ENCODE data around the gene TPK1.

TPK1 gene

DNA sequence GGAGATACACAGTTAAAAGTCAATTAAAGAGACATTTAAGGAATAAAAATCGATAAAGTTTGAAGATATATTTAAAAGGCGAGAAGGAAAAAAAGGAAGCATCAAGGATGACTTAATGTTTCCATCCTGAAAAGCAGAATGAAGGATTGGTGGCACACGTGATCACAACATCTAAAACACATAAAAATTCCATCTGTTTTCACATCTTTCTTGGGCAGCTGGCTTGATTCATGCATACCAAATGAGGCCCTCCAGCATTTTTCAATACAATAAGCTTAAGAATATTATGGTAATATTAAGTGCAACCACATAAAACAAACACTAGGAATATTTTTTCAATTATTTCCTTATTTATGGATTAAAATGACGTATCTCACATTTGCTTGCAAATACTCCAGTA lies 112.6 kb downstream of the TPK1 start:
- DNase-seq (ENCODE audit: low read depth in 2 of 2) = no peak

DNA sequence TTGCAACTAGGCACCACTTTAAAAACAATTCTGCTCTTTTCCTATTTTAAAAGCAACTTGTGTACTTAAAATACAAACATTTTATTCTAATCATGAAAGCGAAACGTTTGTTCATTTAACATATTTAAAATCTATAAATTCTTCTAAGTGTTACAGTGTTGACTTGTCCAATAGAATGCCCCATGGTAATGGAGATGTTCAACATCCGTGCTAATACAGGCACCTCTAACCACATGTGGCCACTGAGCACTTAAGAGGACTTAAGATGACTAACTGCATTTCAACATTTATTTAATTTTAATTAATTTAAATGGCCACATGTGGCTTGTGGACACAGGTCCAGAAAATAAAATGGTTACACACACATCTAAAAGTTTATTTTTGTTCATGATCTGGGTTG lies 115.1 kb downstream of the TPK1 start:
- DNase-seq (ENCODE audit: low read depth in 2 of 2) = no peak

DNA sequence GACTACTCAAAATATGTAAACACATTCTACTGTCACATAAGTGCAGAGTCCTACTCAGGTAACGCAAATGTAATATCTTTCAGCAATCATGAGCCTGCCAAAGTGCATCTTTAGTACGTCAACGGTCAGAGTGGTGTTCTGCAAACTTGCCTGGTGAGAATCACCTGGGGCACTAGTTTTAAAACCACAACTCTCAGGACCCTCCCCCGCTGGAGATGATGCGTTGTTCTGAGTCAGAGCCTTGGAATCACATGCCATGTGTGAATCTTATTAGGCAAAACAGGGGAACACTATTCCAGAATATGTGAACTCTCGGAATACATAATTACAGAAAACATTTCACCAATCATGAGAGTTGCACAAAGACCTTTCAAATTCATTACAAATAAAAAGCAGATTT lies 115.7 kb downstream of the TPK1 start:
- DNase-seq (ENCODE audit: low read depth in 2 of 2) = no peak

DNA sequence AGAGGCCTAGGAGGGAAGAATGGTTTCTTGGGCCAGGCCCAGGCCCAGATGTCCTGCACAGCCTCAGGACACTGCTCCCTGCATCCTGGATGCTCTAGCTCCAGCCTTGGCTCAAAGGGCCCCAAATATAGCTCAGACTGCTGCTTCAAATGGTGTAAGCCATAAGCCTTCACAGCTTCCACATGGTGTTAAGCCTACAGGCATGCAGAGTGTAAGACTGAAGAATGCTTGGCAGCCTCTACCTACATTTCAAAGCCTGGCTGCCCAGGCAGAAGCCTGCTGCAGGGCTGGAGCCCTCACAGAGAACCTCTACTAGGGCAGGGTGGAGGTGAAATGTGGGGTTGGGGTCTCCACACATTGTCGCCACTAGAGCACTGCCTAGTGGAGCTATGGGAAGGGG lies 118.1 kb downstream of the TPK1 start:
- DNase-seq (ENCODE audit: low read depth in 2 of 2) = no peak

DNA sequence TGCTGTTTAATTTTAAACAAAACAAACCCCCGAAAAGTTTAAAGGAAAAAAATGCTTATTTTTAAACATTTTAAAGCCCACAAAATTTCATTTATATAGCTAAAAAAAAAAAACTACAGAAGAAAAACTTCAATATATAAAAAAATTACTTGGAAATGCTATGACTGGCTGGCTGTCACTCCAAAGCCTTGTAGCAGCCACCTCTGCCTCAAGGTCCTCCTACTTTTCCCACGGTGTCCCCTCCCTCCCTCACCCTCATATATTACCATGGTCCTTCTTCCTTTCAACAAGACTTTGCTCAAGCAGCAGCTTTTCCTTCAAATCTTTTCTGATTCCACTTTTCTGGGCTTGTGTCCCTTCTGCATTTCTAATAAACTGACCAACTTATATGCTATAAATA lies 122.0 kb downstream of the TPK1 start:
- no peak for DNase-seq (ENCODE audit: low read depth in 2 of 2)

DNA sequence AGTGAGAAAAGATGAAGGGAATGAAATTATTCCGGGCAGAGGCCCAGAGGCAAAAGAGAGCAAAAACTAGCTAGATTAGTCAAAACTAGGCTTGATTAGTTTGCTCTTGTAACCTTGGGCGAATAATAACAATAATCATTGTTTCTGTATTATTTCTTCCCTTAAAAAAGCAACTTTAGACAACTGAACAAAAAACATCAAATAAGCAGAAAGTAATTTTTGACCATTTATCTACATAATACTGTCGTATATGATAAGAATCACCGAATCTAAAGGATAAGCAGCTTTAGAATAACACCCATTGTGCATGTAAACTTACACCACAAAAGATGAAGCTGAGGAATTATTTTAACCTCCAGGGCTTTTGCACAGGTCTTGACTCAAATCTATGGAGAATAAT lies 125.1 kb downstream of the TPK1 start:
- no peak for DNase-seq (ENCODE audit: low read depth in 2 of 2)

DNA sequence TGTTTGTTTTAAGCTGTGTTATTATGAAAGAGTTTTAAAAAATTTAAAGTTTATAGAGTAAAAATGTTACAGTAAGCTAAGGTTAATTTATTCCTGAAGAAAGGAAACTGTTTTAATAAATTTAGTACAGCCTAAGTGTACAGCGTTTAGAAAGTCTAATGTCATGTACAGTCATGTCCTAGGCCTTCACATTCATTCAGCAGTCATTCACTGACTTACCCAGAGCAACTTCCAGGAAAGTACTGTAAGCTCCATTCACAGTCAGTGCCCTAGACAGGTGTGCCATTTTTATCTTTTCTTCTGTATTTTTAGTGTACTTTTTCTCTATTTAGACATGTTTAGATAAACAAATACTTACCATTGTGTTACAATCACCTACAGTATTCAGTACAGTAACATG lies 126.8 kb downstream of the TPK1 start:
- no peak for DNase-seq (ENCODE audit: low read depth in 2 of 2)

DNA sequence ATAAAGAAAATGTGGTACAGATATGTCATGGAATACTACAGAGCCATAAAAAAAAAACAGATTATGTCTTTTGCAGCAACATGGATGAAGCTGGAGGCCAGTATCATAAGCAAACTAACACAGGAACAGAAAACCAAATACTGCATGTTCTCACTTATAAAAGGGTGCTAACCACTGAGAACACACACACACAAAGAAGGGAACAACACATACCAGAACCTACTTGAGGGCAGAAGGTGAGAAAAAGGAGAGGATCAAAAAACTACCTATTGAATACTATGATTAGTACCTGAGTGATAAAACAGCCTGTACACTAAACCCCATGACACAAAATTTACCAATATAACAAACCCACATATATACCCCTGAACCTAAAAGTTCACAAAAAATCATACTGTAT lies 144.6 kb downstream of the TPK1 start:
- no peak for DNase-seq (ENCODE audit: low read depth in 2 of 2)

DNA sequence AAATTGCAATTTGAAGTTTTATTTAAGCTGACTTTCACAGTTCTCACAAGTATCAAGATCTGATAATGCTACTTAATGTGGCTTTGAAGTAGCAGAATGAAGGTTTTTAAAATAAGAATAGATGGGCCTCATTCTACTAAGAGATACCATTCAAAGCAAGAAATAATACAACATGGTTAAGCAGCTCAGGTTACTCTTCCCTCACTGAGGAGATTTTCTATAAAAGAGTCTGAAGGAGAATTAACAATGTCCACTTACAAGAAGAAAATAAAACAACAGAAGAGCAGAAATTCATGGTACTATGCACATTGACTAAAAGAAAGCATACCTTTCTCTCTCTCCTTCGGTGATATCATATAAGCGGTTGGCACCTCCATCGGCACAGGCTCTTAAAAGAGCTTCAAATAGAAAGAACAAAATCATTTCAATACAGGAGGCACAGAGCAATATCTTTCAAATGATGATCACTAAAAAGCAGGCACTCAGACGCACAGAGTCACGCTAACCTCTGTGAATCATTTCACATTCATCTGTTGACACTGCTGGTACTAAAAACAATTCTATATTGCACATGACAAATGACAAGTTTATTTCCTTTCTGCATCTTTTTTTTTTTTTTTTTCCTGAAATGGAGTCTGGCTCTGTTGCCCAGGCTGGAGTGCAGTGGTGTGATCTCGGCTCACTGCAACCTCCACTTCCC lies 153.1 kb downstream of the TPK1 start:
- DNase-seq (ENCODE audit: low read depth in 2 of 2) = no peak

DNA sequence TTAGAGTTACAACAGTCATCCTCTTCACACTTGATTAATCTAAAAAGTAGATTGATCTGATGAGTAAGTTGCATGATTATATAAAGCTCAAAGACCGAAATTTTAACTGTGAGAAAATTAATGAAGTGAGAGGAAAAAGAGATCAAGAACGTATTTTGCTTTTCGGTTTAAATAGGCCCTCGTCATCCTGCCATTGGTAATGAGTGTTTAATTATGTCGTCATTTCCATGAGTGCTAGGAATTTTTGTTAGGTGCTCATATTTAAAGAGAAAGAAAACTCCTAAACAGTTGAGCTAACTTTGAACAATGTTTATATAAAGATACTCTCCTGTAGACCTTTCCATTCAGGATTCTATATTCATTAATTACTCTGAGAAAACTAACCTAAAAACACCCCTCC lies 159.4 kb downstream of the TPK1 start:
- DNase-seq (ENCODE audit: low read depth in 2 of 2) = no peak

DNA sequence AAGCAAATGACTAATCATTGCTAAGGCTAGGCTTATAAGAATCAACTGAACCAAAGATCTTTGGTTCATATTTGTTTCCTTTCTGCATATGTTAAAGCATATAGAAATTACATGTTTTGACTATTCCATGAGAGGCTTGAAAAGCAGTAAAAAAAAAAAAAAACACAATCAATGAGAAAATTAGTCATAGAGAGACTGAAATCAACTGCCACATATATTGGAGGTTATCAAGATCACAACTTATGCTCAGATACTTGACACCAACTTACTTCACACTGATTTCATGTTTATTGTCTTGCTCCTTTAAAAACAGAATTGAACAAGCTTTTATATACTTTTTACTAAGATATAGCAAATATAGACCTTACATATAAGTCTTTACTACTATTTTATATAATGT lies 161.3 kb downstream of the TPK1 start:
- no peak for DNase-seq (ENCODE audit: low read depth in 2 of 2)

DNA sequence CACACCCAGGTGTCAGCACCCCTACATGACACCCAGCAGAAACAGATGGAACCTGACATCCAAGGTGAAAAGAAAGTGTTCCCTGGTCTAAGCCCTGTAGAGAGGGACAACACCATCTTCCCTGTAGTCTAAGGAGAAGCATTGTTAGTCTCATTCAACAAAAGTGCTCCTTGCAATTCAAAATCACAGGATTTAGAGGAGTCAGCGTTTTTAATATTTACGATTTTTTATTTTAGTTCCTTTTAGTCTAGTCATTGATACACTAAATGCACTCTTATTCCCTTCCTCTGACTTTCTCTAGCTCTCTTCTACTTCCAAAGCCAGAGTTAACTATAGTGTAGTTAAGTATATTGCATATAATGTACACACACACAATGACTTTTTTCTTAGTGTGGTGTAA lies 163.0 kb downstream of the TPK1 start:
- DNase-seq (ENCODE audit: low read depth in 2 of 2) = no peak

DNA sequence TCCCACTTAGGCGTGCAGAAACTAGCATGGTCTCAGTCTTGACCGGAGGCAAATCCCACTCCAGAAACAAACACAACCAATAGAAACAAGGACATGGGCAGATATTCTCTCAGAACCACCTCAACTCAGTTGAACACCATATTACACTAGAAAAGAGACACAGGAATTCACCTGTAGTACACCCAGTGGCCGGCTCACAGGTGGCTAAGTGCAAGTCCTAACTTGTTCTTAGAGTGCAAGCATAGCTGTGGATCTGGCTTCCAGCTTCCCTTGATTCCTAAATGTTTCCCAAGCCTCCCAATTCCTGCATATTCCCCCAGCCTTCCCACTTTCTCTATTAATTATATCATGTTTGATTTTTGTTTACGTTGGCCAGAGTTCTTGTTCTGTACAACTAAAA lies 164.4 kb downstream of the TPK1 start:
- no peak for DNase-seq (ENCODE audit: low read depth in 2 of 2)

DNA sequence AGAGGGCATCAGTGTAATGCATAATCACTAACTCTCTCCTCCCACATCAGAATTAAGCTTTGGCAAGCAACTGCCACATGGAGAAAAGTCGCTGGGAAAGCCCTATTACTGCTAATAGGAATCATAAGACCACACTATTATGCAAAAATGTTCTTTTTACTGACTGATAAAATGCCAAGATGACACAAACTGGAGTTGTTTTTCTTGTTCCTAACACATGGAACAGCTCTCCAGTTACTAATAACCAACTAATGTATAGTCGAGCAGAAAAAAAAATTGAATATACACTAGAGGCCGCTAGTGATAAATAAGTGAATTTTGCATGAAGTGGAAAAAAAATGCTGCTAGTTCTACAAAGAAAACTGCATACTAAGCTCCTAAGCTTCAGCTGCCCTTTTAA lies 165.6 kb downstream of the TPK1 start:
- no peak for DNase-seq (ENCODE audit: low read depth in 2 of 2)

DNA sequence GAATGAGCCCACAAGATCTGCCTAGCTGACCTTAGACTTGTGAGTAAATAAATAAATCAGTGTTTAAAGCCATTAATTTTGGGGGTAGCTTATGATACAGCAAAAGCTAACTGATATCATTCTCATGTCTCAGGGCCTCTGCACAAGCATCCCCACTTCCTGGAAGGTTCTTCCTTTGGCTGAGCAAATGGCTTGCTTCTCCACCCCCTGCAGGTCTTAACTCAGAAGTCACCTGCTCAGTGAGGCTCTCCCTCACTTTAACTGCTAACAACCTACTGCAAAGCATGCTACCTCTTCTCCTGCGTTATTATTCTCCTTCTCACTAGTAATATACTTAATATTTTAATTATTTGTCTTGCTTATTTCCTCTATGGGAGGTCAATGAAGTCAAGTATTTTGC lies 167.3 kb downstream of the TPK1 start:
- no peak for DNase-seq (ENCODE audit: low read depth in 2 of 2)

DNA sequence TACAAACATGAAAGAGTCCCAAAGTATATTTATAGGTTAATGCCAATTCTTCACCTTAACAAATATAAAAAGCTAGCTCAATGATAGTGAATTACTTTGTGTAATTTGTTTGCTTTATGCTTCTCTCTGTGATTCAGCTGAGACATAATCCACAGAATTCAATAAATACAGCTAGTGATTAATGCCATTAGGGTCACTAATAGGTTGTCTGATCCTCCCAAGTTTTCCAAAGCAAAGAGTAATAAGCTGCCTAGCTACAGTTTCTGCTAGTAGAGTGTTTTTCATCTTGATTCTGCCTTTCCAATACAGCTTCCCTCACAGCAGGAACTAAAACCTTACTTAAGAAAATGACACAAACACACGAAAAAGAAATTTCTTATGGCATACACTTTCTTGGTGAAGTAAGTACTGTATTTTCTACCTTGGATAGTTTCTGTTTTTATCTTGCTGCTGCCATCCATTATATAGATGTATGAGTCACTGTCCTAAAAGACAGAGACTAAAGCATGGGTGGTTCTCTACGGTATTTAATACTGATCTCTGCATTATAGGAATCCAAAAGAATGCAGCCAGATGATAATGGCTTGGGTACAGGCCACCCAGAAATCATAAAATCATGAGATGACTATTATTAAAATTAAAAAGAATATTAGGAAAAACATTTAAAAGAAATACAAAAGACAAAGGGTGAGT lies 170.0 kb downstream of the TPK1 start:
- no peak for DNase-seq (ENCODE audit: low read depth in 2 of 2)

DNA sequence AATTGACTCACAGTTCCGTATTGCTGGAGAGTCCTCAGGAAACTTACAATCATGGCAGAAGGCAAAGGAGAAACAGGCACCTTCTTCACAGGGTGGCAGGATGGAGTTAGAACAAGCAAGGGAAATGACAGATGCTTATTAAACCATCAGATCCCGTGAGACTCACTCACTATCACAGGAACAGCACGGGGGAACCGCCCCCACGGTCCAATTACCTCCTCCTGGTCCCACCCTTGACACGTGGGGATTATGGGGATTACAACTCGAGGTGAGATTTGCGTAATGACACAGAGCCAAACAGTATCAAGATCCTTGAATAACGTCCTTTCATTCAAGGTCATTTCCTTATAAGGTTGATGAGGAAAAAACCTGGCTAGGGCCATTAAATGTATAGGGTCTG lies 176.6 kb downstream of the TPK1 start:
- DNase-seq (ENCODE audit: low read depth in 2 of 2) = no peak

DNA sequence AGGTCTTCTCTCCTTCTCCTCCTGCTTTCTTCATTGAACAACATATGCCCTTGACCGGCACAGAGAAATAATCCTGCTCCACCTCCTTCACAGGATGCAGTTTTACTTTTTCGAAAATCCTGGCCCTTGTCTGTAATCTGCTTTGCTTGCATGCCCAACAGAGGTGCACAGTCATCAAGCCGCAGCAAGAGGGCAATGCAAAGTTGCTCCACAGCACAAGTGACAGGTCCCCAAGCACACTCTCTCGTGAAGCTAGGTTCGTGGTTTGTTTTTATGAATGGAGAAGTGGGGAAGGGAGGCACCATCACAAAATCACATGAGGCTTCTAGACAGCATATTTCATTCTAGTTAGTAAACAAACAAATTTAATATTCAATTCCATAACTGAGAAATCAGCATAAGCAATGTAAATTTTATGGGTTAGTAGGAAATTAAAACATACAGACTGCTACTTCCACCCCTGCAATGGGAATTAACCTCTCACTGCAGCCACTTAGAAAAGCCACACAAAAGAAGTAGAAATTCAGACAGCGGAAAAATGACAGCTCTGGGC lies 178.8 kb downstream of the TPK1 start:
- DNase-seq (ENCODE audit: low read depth in 2 of 2) = no peak

DNA sequence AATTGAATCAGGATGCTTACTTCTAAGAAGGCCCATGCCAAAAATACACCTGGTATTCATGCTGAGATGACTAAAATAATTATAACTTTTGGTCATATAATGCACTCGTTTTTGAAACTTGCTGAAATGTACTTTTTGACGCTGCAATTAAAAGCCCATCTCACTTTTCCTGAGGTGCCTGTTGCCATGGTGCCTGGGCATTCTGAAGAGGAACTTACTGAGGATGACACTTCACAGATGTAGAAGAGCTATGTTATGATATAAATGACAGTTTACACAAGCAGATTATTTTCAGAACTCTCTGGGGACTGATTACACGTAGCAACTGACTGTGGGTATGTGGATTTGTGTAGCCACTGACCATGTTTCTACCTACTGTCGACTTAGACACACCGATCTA lies 182.4 kb downstream of the TPK1 start:
- no peak for DNase-seq (ENCODE audit: low read depth in 2 of 2)

DNA sequence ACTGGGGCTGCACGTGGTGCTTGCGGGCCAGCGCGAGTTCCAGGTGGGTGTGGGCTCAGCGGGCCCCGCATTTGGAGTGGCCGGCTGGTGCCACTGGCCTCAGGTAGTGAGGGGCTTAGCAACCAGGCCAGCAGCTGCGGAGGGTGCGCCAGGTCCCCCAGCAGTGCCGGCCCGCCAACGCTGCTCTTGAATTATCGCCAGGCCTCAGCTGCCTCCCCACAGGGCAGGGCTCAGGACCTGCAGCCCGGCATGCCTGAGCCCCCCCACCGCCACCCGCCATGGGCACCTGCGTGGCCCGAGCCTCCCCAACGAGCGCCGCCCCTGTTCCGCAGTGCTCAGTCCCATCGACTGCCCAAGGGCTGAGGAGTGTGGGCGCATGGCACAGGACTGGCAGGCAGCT lies 185.4 kb downstream of the TPK1 start:
- no peak for DNase-seq (ENCODE audit: low read depth in 2 of 2)

DNA sequence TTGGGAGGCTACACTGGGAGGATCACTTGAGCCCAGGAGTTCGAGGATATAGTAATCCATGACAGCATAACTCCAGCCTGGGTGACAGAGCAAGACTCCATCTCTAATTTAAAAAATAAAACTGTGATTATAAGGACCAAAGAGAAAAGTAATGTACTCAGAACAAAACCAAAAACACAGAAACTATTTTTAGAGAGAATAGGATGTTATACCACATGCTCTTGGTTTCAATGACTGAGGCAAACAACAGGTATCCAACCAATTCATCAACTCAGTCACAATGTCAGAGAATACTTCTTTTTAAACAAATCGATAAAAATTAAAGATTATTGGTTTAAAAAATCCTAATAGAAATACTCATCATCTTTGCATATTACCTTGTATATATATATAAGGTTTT lies 186.7 kb downstream of the TPK1 start:
- no peak for DNase-seq (ENCODE audit: low read depth in 2 of 2)

DNA sequence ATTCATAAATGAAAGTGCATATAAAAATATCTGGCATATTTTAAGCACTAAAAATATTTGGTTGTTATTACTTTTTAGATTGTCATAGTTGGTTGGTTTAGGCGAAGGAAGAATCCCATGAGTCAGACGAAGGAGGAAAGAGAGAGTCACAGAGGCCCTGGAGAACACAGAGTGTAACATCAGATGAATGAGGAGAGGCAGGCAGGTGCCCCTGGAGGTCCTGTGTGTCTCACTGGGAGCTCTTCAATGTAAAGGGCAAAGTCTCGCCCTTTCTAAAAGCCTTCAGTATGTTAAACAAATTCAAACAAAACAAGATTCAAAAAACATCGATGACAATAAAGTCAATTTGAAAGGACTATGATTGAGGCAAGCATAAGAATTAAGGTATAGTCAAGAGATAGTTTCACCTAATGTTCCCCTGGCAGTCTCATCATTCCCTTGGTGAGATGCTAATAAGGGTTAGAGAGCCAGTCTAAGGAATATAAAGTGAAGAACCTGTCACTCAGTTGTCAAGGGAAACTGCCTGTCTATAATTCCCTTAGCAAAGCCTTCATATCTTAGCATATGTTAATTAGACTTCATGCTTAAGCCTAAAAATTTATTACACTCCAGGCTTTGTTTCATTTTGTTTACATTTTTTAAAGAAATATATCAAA lies 194.3 kb downstream of the TPK1 start:
- no peak for DNase-seq (ENCODE audit: low read depth in 2 of 2)

DNA sequence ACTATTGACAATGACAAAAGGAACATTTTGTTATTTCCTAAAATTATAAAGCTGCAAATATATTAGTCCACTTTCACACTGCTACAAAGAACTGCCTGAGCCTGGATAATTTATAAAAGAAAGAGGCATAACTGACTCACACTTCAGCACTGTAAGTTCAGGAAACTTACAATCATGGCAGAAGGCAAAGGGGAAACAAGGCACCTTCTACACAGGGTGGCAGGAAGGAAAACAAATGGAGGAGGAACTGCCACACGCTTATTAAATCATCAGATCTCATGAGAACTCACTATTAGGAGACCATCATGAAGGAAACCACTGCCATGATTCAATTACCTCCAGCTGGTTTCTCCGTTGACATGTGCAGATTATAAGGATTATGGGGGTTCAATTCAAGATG lies 203.1 kb downstream of the TPK1 start:
- no peak for DNase-seq (ENCODE audit: low read depth in 2 of 2)

Data from stimulated activated CD4-positive, alpha-beta T cell treated with anti-CD3 and anti-CD28 coated beads, Interleukin-12 subunit alpha, Interleukin-12 subunit beta, amount 100 ng/mL, for 24 hours (primary cell).